HepG2 (cell line): ENCODE results near the gene PDYN. TPM values are rescaled to one million over a fixed set of nuclear protein-coding genes. Genes with fewer than 3 reads are reported as not detected.

Experiments
- ATM ChIP-seq: fragments of 450-650 bp; IDR thresholded peaks from 2 replicates; pipeline ENCODE4 v1.7.1; 2017; ENCODE audit warnings: mild to moderate bottlenecking, borderline replicate concordance
- ETV6 ChIP-seq: sonication (generic); formaldehyde crosslinking; conservative IDR thresholded peaks from 2 replicates; pipeline ENCODE4 v1.4.0; 2020; ENCODE audit warnings: missing genetic modification reagents
- FOXA3 ChIP-seq: IDR thresholded peaks from 2 replicates; pipeline ENCODE4 v1.6.1; 2016; ENCODE audit warnings: missing genetic modification reagents, missing compliant biosample characterization
- MIER3 ChIP-seq: IDR thresholded peaks from 2 replicates; pipeline ENCODE4 v1.6.1; 2016; ENCODE audit warnings: missing compliant biosample characterization, borderline replicate concordance
- MYC ChIP-seq: sonication (generic); formaldehyde crosslinking; IDR thresholded peaks from 2 replicates; pipeline ENCODE4 v1.9.0; 2021; ENCODE audit warnings: missing genetic modification reagents, borderline replicate concordance
- NFIC ChIP-seq: IDR thresholded peaks from 2 replicates; pipeline ENCODE4 v1.6.1; 2012; ENCODE audit warnings: mild to moderate bottlenecking, low read length, inconsistent platforms
- NONO ChIP-seq, 2 experiments: fragments of 450-650 bp in 1 of 2; sonication (generic) in 1 of 2; formaldehyde crosslinking in 1 of 2; IDR thresholded peaks in 1 of 2; conservative IDR thresholded peaks in 1 of 2; 2 replicates each; pipeline versions ENCODE4 v1.6.1 to v1.8.0; 2017 to 2022; ENCODE audit warnings: mild to moderate bottlenecking in 1 of 2, missing genetic modification reagents in 1 of 2, moderate library complexity in 1 of 2
- NRL ChIP-seq: sonication (generic); formaldehyde crosslinking; IDR thresholded peaks from 2 replicates; pipeline ENCODE4 v1.5.0; 2020; ENCODE audit warnings: missing genetic modification reagents, mild to moderate bottlenecking, moderate library complexity, borderline replicate concordance
- REST ChIP-seq, 2 experiments: IDR thresholded peaks; 2 replicates each; pipeline ENCODE4 v1.6.1; 2011 to 2012; ENCODE audit warnings: low read length in 2 of 2, borderline replicate concordance in 1 of 2, low read depth in 1 of 2, mild to moderate bottlenecking in 1 of 2, moderate library complexity in 1 of 2
- SSRP1 ChIP-seq: IDR thresholded peaks from 2 replicates; pipeline ENCODE4 v1.6.1; 2016; ENCODE audit warnings: control low read depth
- SYNCRIP ChIP-seq: fragments of 200-400 bp; formaldehyde crosslinking; IDR thresholded peaks from 2 replicates; pipeline ENCODE4 v1.6.1; 2018; ENCODE audit warnings: mild to moderate bottlenecking, low read depth, low read length; ENCODE audit not compliant: insufficient read depth
- TAF1 ChIP-seq: sonication (generic); formaldehyde crosslinking; IDR thresholded peaks from 2 replicates; pipeline ENCODE4 v1.4.0; 2020; ENCODE audit warnings: missing genetic modification reagents
- XBP1 ChIP-seq: sonication (generic); formaldehyde crosslinking; IDR thresholded peaks from 2 replicates; pipeline ENCODE4 v1.5.0; 2020; ENCODE audit warnings: missing genetic modification reagents
- ZBTB14 ChIP-seq: sonication (generic); formaldehyde crosslinking; IDR thresholded peaks from 2 replicates; pipeline ENCODE4 v1.4.0; 2020; ENCODE audit warnings: missing genetic modification reagents
- ZBTB34 ChIP-seq: sonication (generic); formaldehyde crosslinking; IDR thresholded peaks from 2 replicates; pipeline ENCODE4 v1.8.0; 2022; ENCODE audit warnings: mild to moderate bottlenecking, missing genetic modification reagents
- ZKSCAN8 ChIP-seq: IDR thresholded peaks from 2 replicates; pipeline ENCODE4 v1.6.1; 2016; ENCODE audit warnings: borderline replicate concordance, missing genetic modification reagents, missing compliant biosample characterization
- ZNF10 ChIP-seq: sonication (generic); formaldehyde crosslinking; IDR thresholded peaks from 2 replicates; pipeline ENCODE4 v1.4.0; 2020; ENCODE audit warnings: mild to moderate bottlenecking, low read depth, missing genetic modification reagents, borderline replicate concordance
- ZNF12 ChIP-seq: sonication (generic); formaldehyde crosslinking; IDR thresholded peaks from 2 replicates; pipeline ENCODE4 v1.5.0; 2020; ENCODE audit warnings: missing genetic modification reagents
- ZNF24 ChIP-seq: fragments of 450-650 bp; IDR thresholded peaks from 2 replicates; pipeline ENCODE4 v1.6.1; 2017; ENCODE audit warnings: antibody characterized with exemption, mild to moderate bottlenecking
- ZNF251 ChIP-seq: sonication (generic); formaldehyde crosslinking; IDR thresholded peaks from 2 replicates; pipeline ENCODE4 v1.9.0; 2021; ENCODE audit warnings: mild to moderate bottlenecking, missing genetic modification reagents
- ZNF414 ChIP-seq: sonication (generic); formaldehyde crosslinking; IDR thresholded peaks from 2 replicates; pipeline ENCODE4 v1.5.0; 2020; ENCODE audit warnings: missing genetic modification reagents
- ZNF549 ChIP-seq: sonication (generic); formaldehyde crosslinking; IDR thresholded peaks from 2 replicates; pipeline ENCODE4 v1.5.0; 2020; ENCODE audit warnings: missing genetic modification reagents
- ZNF740 ChIP-seq: sonication (generic); formaldehyde crosslinking; IDR thresholded peaks from 2 replicates; pipeline ENCODE4 v1.4.0; 2020; ENCODE audit warnings: missing genetic modification reagents
- polyA plus RNA-seq, 8 experiments: library from polyadenylated mRNA; depleted of rRNA in 3 of 8; stranded (reverse) in 7 of 8; unstranded in 1 of 8; fragments of >200 nt; fragmentation: Illumina TruSeq in 4 of 8; extraction: Trizol in 4 of 8; gene quantifications; 2 replicates each; pipeline versions ENCODE4 v1.2.1 to v1.2.3, GENCODE V29; 2011 to 2016; ENCODE audit warnings: low read depth in 4 of 8, missing spikeins in 1 of 8, mixed read lengths in 1 of 8; ENCODE audit not compliant: insufficient read depth in 1 of 8
- total RNA-seq, 5 experiments: library from RNA; depleted of rRNA; stranded (reverse); fragments of >200 nt; fragmentation: Illumina TruSeq; extraction: Trizol; gene quantifications; 2 replicates each; pipeline ENCODE4 v1.2.3, GENCODE V29; 2016; ENCODE audit warnings: low read depth in 1 of 5

Gene PDYN
- total and polyA plus RNA-seq, 2 of the 13 experiments (the other 11 are each of a cell fraction or from before 2014, with no cell fraction given), result not detected

- no peak for TF ChIP-seq ZNF414 (CRISPR knock-in tag)
- no peak for TF ChIP-seq ZNF24
- peak; percentile 43; the same call in 1 of the 2 replicates for TF ChIP-seq ETV6
- peak; percentile 44; the same call in 1 of the 2 replicates for TF ChIP-seq MIER3 (CRISPR knock-in tag)
- no peak for TF ChIP-seq FOXA3 (CRISPR knock-in tag)
- no peak for TF ChIP-seq ZBTB34 (CRISPR knock-in tag)
- no peak for TF ChIP-seq SSRP1
- TF ChIP-seq ZNF10 (CRISPR knock-in tag), result no peak
- TF ChIP-seq NFIC, result no peak
- TF ChIP-seq ZNF251, result no peak
- no peak for TF ChIP-seq ZNF12 (CRISPR knock-in tag)
- no peak for TF ChIP-seq REST (IDR thresholded peaks at IDR 0.05; ENCODE audit: borderline replicate concordance in 1 of 2, low read depth in 1 of 2, low read length in 2 of 2)
- TF ChIP-seq NONO (IDR thresholded peaks at IDR 0.05), result no peak
- no peak; the same call in 1 of the 2 replicates for TF ChIP-seq NONO (CRISPR knock-in tag; conservative IDR thresholded peaks at IDR 0.05)
- TF ChIP-seq ZBTB14 (CRISPR knock-in tag), result no peak
- TF ChIP-seq MYC (CRISPR knock-in tag), result peak; percentile 96
- TF ChIP-seq ZNF549 (CRISPR knock-in tag), result no peak
- peak; percentile 74; the same call in 1 of the 2 replicates for TF ChIP-seq NRL (CRISPR knock-in tag)
- no peak for TF ChIP-seq SYNCRIP
- no peak for TF ChIP-seq ATM
- peak; percentile 66; the same call in 1 of the 2 replicates for TF ChIP-seq ZNF740
- TF ChIP-seq TAF1 (CRISPR knock-in tag), result no peak; the same call in 1 of the 2 replicates
- no peak for TF ChIP-seq XBP1 (CRISPR knock-in tag)
- no peak for TF ChIP-seq ZKSCAN8 (CRISPR knock-in tag)
Measured at GRCh38 chr20:1965520-1966351, 28.1 kb downstream of the PDYN start (continued).
